Measurements from ENCODE around the gene BCL2L2. TPM values are rescaled to one million over a fixed set of nuclear protein-coding genes. Genes with fewer than 3 reads are reported as not detected.

The BCL2L2 gene
- total and polyA plus RNA-seq, 2 of the 8 experiments (the other 6 are each of a cell fraction or from before 2014, with no cell fraction given), result 9.3 to 13.8 TPM

GRCh38 chr14:23326491-23327332 is 20.1 kb downstream of the BCL2L2 start:
- H3K79me2 ChIP-seq (ENCODE audit: control insufficient read depth in 1 of 2, insufficient read depth in 2 of 2, low read length in 2 of 2), result peaks cover 11 to 17% of the 10 kb centered on the region in 2 experiments
- FAIRE-seq, result no peak
- CTCF ChIA-PET (ENCODE audit: partially characterized antibody), result interaction anchor here (0.7 to 4.9 kb wide), 32 partner anchors 10 to 233 kb away, joined by 3 to 78 read pairs (median 4); partner anchors contain the start of genes BCL2L2, CMTM5, EFS and SLC22A17
- TF ChIP-seq POLR2A (IDR thresholded peaks at IDR 0.05; ENCODE audit: control extremely low read depth in 1 of 2, low read depth in 2 of 2, low read length in 2 of 2) (peak in 1 of 2 experiments; percentile 73; a peak in 2 of 3 replicates), POLR2AphosphoS5 (IDR thresholded peaks at IDR 0.05; ENCODE audit: low read depth, low read length) (peak; percentile 86)

More at GRCh38 chr14:23326491-23327332, 20.1 kb downstream of the BCL2L2 start:
- no peak overlapping the region for H3K4me3 ChIP-seq (ENCODE audit: extremely low read depth in 1 of 4, insufficient read depth in 2 of 4, low read depth in 3 of 4, low read length in 4 of 4)
- POLR2A ChIA-PET (ENCODE audit: partially characterized antibody), result interaction anchor here (0.7 to 4.0 kb wide), 23 partner anchors 8 to 397 kb away, joined by 3 to 21 read pairs (median 4); partner anchors contain the start of genes BCL2L2, CMTM5, PPP1R3E and PRMT5
- no peak overlapping the region for H2BK20ac ChIP-seq (ENCODE audit: low read length)
- no peak overlapping the region for H3K9ac ChIP-seq (replicated peaks in 1 of 4; ENCODE audit: extremely low read depth in 1 of 4, low read depth in 3 of 4, low read length in 3 of 4)
- H2AFZ ChIP-seq (ENCODE audit: low read length), result no peak overlapping the region
- no peak overlapping the region for H3K27ac ChIP-seq (ENCODE audit: low read depth, low read length)
- H3K9me3 ChIP-seq (ENCODE audit: insufficient read depth in 2 of 2, low read depth in 1 of 2, low read length in 1 of 2), result no peaks in the 10 kb centered on the region
- H3K23me2 ChIP-seq (ENCODE audit: low read depth, low read length), result peaks cover 4% of the 10 kb centered on the region
- H2BK12ac ChIP-seq (ENCODE audit: low read depth, low read length), result no peak overlapping the region
- H3K36me3 ChIP-seq (ENCODE audit: control insufficient read depth in 2 of 4, insufficient read depth in 4 of 4, low read length in 3 of 4), result peaks cover 9 to 35% (median 24%) of the 10 kb centered on the region in 4 experiments; a peak in 7 of 8 replicates
- no peak overlapping the region for H3K4ac ChIP-seq (replicated peaks; ENCODE audit: insufficient read length, low read depth, low read length)
- H2BK5ac ChIP-seq (ENCODE audit: low read depth, low read length), result no peak overlapping the region
- H3K23ac ChIP-seq (ENCODE audit: insufficient read length), result no peak overlapping the region
- H3K18ac ChIP-seq (ENCODE audit: extremely low read depth, low read length), result no peak overlapping the region
- no peaks in the 10 kb centered on the region for H3K27me3 ChIP-seq (replicated peaks in 1 of 4; ENCODE audit: control insufficient read depth in 3 of 4, extremely low read depth in 1 of 4, insufficient read depth in 3 of 4, low read length in 3 of 4)
- WGBS, 2 experiments (ENCODE audit: extremely low coverage in 1 of 2, insufficient coverage in 1 of 2, insufficient read length in 1 of 2, insufficient replicate concordance in 2 of 2, low coverage in 1 of 2, low lambda C conversion rate in 2 of 2, missing lambda C conversion rate in 1 of 2), result 84% methylated on average over 13 of the region's 13 CpGs; no CpG with 5 or more reads in 1 of the 2 experiments
- H4K91ac ChIP-seq (replicated peaks; ENCODE audit: insufficient read length, low read length), result no peak overlapping the region
- no peak overlapping the region for H3K14ac ChIP-seq (ENCODE audit: insufficient read length)
- no peak overlapping the region for H3K4me2 ChIP-seq (ENCODE audit: insufficient read depth in 1 of 2, low read depth in 2 of 2, low read length in 2 of 2)
- no peak overlapping the region for H4K8ac ChIP-seq (ENCODE audit: extremely low read depth, insufficient read depth, low read length)
- no peak overlapping the region for H2AK5ac ChIP-seq (ENCODE audit: low read depth, low read length)
- H4K20me1 ChIP-seq (replicated peaks in 1 of 2; ENCODE audit: control insufficient read depth in 1 of 2, insufficient read depth in 2 of 2, low read length in 2 of 2), result no peaks in the 10 kb centered on the region
- no peak overlapping the region for H2BK15ac ChIP-seq (ENCODE audit: low read length)
- peak in 1 of 2 experiments; percentile 41 for DNase-seq (ENCODE audit: low read depth in 1 of 2, low spot score in 2 of 2)
- H3K56ac ChIP-seq (replicated peaks; ENCODE audit: insufficient read length, low read depth, low read length), result no peak overlapping the region
- no peak overlapping the region for H4K5ac ChIP-seq (ENCODE audit: insufficient read length, low read depth, low read length)
- peaks cover 10% of the 10 kb centered on the region; the same call in 1 of the 2 replicates for H3K79me1 ChIP-seq (ENCODE audit: low read depth, low read length)
- peaks cover 0 to 2% (median 0%) of the 10 kb centered on the region in 4 experiments; a peak in 2 of 7 replicates for H3K4me1 ChIP-seq (replicated peaks in 1 of 4; ENCODE audit: control insufficient read depth in 3 of 4, insufficient read depth in 4 of 4, low read length in 3 of 4)
- no peak overlapping the region for H2BK120ac ChIP-seq (replicated peaks; ENCODE audit: low read depth, low read length)

Data from H1 (cell line).